NCI-H510A treated with DMSO at 0.1 percent for 48 hours (cell line): Measurements from ENCODE around the gene ABCB7.
"Not testable (repeated sequence)": the region's sequence is repeated elsewhere in the genome, so short reads cannot be mapped to it uniquely, and the experiment has no call there.

ENCODE experiments used
- DNase-seq: peaks from one replicate; lab custom pipeline; 2025; lab: John Stamatoyannopoulos, UW

ABCB7 gene

DNA sequence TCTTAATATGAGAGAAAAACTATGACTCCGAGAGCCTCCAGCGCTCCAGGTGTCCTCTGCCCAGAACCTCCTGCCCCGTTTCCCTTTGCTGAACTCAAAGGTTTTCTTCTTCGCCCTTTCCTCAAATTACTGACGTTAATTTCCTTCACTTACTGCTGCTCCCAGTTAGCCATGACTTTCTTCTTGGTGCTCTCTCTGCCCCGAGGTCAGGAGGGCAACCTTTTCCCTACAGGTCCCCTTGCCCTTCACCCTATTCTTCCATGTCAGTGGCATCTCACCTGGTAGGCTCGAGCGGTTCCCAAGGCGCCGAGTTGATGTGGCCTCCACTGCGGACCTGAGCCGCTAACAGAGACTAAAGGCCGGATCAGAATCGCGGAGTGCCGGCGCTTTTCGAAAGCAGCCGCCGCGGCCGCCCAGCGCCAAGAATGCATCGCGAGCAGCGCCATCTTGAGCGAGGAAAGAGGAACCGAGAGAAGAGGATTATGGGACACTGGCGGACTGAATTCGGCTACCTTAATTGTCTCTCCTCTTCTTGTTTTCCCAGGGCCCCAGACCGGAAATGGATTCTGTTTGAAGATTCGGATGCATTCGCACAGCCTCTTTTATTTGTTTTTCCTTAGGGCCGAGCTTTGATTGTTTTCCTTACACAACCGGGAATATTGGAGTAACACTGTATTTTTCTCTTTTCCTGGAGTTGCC, at the start of gene ABCB7:
Gene ABCB7 (minus strand): TSS at position 457 of the 699 bp plus-strand sequence. CDS start 11 bp downstream, at position 446.
- peak; percentile 68 for DNase-seq

DNA sequence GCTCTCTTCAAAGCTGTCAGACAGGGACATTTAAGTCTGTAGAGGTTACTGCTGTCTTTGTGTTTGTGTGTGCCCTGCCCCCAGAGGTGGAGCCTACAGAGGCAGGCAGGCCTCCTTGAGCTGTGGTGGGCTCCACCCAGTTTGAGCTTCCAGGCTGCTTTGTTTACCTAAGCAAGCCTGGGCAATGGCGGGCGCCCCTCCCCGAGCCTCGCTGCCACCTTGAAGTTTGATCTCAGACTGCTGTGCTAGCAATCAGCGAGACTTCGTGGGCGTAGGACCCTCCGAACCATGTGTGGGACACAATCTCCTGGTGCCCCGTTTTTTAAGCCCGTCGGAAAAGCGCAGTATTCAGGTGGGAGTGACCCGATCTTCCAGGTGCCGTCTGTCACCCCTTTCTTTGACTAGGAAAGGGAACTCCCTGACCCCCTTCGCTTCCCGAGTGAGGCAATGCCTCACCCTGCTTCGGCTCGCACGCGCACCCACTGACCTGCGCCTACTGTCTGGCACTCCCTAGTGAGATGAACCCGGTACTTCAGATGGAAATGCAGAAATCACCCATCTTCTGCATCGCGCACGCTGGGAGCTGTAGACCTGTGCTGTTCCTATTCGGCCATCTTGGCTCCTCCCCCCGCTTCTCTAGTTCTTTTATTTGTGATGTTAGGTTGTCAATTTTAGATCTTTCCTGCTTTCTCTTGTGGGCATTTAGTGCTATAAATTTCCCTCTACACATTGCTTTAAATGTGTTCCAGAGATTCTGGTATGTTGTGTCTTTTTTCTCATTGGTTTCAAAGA, 32.5 kb upstream of the ABCB7 start:
- peak; percentile 1 for DNase-seq

DNA sequence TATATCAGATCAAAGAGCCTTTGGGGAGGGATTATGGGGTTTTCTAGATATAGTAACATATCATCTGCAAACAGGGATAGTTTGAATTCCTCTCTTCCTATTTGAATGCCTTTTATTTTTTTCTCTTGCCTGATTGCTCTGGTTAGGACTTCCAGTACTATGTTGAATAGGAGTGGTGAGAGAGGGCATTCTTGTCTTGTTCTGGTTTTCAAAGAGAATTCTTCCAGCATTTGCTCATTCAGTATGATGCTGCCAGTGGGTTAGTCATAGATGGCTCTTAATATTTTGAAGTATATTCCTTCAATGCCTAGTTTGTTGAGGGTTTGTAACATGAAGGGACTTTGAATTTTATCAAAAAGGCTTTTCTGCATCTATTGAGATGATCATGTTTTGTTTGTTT, 25.6 kb upstream of the ABCB7 start:
- DNase-seq: no peak

DNA sequence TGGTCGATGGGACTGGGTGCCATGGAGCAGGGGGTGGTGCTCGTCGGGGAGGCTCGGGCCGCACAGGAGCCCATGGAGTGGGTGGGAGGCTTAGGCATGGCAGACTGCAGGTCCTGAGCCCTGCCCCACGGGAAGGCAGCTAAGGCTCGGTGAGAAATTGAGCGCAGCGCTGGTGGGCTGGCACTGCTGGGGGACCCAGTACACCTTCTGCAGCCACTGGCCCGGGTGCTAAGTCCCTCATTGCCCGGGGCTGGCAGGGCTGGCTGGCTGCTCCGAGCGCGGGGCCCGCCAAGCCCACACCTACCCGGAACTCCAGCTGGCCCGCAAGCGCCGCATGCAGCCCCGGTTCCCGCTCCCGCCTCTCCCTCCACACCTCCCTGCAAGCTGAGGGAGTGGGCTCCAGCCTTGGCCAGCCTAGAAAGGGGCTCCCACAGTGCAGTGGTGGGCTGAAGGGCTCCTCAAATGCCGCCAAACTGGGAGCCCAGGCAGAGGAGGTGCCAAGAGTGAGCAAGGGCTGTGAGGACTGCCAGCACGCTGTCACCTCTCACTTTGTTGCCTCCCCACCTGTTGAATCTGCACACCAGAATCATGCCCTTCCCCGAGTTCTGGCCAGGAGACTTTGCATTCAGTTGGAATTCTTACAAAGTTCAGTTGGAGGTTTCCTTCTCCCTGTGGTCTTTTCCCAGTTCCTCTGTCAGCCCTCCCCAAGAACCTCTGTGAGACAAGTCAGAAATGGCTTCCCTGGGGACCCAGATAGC, 23.6 kb upstream of the ABCB7 start:
- not testable (repeated sequence) for DNase-seq

DNA sequence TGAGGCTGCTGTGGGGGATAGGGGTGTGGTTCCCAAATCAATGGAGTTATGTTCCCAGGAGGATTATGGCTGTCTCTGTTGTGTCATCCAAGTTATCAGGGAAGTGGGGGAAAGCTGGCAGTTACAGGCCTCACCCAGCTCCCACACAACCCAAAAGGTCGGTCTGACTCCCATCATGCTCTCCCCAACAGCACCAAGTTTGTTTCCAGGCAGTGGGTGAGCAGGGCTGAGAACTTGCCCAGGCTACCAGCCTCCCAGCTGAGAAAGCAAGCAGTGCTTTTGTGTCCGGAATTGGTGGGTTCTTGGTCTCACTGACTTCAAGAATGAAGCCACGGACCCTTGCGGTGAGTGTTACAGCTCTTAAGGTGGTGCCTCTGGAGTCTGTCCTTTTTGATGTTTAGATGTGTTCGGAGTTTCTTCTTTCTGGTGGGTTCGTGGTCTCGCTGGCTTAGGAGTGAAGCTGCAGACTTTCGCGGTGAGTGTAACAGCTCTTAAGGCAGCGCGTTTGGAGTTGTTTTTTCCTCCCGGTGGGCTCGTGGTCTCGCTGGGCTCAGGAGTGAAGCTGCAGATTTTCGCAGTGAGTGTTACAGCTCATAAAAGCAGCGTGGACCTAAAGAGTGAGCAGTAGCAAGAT, 16.3 kb upstream of the ABCB7 start:
- not testable (repeated sequence) for DNase-seq

DNA sequence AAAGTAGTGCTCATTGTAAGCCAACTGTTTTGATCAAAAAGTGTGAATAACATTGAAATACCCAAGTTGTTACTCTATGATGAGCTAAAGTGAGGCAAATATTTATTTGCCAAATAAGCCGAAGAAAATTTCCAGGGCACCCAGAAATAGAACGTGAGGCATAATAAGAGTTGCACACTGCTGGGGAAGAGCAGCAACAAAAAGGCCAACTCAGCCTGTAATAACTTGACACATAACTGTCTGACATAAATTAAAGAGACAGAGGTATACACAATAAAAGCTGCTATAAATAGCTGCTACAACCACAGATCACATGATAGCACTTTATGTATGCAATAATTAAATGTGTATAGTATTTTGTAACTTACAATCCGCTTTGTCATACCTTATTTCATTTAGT, 2.0 kb upstream of the ABCB7 start:
- no peak for DNase-seq

DNA sequence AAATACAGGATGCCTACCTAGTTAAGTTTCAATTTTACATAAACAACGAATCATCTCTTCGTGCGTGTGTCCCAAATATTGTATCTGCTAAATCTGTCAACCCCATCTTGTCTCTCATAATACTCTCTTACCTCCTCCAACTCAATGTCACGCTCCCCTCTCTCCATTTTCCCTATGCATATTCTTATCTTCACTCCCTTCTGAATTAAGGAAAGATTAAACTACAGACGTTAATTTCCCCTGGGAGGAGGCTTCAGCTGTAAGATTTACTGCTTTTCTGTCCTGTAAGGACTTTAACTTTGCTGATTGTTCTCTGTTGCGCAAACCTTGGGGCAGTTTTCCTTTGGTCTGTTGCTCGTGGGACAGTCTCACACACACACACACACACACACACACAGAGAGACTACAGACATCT, 455 bp upstream of the ABCB7 start:
- DNase-seq: no peak

DNA sequence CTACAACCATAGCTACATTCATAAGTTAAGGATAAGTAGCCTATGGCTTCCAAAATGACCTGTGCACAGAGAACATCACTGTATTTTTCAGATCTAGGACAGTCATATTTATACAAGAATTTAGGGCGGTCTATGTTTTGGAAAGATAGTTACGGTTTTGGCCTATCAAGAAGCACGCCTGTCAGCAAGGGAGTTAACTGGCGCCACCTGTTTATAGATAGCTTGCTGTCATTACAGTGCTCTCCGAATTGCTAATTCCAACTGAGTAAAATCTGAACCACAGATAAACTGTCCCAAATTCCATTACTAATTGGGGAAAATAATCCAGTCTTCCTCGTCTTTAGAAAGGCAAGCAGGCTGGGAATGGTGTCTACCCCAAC, 646 bp downstream of the ABCB7 start:
- DNase-seq: peak; percentile 19

DNA sequence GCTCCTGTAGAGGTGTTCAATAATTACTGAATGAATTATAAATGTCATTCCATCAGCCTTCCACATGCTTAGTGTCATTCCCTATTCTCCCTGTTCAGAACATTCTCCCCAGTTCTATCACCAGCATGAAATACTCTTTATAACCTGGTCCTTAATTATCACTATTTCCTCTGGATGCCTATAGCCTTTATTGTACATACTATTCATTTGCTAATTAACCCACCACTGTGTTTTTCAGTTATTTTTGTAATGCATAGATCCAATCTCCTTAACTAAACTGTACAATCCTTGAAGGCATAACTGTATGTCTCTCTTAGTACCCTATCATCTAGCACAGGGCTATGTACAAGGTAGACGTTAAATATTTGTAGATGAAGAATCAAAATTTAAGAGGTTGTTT, 1.2 kb downstream of the ABCB7 start:
- DNase-seq: no peak

DNA sequence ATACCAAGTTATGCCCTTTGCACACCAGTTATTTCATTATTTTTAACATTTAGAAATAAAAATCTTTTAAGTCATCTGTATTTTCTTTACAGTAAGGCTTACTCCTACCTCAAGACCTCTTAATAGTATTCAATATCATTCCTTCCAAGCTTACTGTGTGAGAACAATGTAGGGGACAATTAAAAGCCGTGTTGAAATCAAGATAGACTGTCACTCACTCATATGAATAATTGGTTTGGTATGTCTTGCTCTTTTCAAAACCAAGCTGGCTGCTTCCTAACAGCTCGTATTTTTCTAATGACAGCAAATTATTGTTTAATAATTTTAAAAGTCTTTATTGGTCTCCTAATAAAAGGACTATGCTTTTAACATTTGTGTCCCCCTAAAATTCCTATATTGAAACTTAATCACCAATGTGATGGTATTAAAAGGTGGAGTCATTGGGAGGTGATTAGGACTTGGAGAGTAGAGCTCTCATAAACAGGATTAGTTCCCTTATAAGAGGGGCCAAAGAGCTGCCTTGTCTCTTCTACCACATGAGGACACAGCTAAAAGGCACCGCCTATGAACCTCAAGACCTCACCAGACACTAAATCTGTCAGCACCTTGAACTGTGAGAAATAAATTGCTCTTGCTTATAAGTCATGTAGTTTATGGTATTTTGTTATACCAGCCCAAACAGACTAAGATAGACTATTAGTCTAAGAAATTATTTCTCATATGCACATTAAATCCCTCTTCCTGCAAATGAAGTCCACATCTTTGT, 4.1 kb downstream of the ABCB7 start:
- DNase-seq: no peak

DNA sequence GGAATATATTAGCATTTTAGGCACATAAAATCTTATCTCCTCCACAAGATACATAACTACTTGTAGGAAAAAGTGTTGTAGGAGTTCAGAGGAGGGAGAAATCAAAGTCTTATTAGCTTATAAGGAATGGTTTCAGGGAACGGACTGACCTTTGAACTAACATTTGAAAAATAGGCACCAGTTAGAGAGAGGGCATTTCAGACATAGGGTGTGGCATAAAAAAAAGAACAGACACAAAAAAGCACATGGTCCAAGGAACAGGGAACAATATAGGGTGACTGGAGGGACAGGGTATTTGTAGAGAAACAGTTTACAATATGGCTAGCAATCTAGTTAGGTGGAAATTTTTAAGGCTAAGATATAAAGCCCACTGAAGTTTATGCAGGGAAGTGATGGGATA, 6.4 kb downstream of the ABCB7 start:
- no peak for DNase-seq

DNA sequence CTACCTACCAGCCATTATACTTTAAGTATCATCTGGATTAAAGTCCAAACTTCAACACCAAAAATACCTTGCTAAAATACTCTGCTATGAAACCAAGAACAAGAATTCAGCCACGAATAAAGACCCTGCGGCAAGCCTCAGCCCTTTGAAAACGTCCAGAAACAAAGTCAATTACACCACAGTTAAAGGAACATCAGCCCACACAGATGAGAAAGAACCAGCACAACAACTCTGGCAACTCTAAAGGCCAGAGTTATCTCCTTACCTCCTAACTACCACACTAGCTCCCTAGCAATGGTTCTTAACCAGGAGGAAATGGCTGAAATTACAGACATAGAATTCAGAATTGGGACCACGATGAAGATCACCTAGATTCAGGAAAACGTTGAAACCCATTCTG, 23.4 kb downstream of the ABCB7 start:
- no peak for DNase-seq

DNA sequence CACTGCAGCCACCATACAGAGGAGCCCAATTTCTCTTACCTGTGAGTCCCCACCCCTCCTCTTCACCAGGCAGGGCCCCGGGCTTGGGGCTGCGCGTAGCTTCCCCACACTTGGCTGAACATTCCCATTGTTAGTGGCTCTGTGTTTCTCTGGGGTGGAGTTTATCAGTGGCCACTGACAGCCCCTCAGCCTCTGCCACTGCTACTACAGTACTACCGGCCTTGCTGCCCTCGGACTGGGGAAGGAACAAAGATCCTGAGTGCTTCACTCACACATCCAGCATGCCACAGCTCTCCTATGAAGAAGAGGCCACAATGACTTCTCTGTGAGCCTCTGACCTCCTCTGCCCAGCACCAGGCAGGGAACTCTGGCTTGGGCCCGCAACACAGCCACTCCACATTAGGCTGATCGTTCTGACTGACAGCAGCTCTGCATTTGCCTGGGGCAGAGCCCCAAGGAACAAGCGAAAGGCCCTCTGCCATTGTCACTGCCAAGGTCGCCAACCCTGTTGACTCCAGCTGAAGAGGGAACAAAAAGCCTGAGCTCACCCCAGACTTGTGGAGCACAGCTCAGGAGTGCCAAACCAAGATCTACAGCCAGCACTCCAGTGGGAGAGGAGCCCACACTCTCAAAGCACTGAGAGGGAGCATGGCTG, 24.0 kb downstream of the ABCB7 start:
- no peak for DNase-seq

DNA sequence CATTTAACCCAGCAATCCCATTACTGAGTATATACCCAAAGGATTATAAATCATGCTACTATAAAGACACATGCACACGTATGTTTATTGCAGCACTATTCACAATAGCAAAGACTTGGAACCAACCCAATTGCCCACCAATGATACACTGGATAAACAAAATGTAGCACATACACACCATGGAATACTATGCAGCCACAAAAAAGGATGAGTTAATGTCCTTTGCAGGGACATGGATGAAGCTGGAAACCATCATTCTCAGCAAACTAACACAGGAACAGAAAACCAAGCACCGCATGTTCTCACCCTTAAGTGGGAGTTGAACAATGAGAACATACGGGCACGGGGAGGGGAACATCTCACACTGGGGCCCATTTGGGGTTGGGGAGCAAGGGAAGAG, 27.0 kb downstream of the ABCB7 start:
- DNase-seq: not testable (repeated sequence)

DNA sequence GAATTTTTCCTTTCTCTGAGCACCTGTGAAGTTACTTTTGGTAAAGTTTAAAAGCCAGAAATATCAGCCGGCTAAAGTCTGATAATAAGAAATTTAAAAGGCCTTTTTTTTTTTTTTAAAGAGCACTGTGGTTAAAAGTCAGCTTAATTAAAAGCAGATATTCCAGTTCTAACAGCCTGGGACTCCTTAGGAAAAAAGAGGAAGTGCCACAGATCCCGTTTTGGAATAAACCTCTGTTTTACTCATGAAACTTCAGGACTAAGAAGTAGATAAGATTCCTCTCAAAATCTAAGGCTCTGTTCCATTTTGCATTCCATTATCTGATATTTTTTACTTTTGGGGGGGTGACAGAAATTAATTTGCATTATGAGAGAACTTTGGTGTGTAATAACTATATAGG, 37.8 kb downstream of the ABCB7 start:
- DNase-seq: no peak

DNA sequence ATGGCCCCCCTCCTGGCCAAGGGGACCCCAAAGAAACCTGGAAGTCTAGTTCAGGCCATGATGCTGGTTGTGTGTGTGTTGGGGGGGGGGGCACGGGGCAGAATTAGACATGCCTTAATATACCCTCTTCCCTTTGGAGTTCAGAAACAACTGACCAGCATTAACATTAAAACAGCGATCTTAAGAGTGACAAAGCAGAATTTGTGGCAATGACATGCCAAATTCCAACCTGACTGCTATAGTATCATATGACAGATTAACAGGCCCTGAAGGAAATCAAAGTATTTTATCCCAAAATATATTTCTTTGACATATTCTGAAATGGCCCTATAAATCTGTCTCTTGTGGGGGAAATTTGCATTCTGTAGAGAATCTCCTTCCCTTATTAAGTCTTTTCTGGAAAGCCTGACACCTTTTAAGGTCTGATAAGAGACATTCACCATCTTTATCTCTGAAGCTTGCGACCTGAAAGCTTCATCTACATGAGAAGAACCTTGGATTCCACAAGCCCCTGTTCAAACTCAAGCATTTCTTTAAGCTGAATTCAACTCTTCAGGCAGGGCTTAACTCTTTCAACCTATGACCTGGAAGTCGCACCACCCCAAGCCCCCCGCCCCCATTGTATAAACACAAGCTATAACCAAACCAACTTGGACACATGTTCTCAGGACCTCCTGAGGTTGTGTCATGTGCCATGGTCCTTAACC, 40.2 kb downstream of the ABCB7 start:
- DNase-seq: no peak

DNA sequence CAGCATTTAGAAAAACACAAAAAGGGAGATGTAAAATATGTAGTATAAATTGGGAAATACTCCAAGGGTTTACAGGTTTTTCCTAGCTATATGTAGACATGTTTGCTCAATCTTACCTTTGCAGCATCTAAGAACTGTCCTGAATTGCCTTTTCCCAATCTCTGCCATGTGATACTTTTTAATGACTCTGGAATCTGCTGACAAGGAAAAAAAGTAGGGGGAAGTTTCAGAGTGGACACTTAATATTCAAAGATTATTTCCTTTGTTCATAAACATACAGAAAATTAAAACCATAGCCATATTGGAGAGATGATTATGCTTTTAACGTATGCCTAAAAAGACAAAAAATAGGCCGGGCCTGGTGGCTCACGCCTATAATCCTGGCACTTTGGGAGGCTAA, 41.4 kb downstream of the ABCB7 start:
- DNase-seq: no peak

DNA sequence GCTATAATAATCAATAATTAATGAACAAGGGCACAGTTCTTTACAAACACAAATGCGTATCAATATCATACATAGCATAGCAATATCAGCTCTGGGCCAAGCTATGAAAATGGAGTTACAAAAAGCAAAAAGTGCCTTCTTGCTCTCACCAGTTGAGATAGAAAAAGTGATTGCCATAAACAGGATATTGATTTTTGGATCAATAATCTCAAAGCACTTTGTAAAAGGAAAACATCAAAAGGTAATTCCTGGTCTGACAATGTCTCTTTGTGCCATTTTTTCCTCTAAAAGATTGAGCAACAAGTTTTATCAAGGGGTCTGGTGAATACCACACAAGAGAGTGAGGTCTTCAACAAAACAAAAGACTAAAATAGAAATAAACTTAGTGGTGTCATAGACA, 42.4 kb downstream of the ABCB7 start:
- no peak for DNase-seq

DNA sequence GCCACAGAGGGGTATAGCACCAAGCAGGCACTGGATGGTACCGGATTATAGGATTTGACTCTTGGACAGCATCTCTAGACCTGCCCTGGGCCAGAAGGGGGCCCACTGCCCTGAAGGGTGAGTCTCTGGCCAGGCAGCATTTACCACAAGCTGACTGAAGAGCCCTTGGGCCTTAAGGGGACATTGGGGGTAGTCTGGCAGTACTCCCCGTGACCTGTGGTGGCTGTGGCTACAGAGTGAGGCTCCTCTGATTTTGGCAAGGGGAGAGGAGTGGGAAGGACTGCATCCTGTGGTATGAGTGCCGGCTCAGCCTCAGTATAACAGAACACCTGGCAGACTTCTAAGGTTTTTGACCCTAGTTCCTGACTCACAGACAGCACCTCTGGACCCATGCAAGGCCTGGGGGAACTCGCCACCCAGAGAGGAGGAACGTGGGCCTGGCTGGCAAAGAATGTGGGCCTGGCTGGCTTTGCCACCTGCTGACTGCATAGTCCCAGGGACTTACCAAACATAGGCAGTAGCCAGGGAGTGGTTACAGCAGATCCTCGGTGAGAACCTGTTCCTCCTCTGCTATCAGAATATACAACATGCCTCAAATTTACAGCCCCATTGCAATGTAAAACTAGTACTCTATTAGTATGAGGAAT, 48.1 kb downstream of the ABCB7 start:
- no peak for DNase-seq

DNA sequence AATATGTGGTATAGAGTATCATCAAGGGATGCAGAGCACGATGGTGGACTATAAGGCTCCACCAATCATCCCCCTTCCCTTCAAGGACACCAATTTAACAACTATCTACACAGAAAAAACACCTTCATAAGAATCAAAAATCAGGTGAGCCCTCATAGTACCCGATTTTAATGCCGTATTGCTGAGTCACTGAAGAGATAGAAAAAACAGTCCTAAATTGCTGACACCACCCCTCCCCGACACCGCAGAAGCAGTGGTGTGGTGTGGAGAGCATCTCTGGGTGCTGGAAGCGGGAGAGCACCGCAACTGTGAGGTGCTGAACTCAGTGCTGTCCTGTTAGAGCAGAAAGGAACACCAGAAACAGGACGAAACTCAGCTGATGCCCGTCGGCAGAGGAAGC, 49.3 kb downstream of the ABCB7 start:
- no peak for DNase-seq
